Measurements from ENCODE around the gene KLHL13.

DNA sequence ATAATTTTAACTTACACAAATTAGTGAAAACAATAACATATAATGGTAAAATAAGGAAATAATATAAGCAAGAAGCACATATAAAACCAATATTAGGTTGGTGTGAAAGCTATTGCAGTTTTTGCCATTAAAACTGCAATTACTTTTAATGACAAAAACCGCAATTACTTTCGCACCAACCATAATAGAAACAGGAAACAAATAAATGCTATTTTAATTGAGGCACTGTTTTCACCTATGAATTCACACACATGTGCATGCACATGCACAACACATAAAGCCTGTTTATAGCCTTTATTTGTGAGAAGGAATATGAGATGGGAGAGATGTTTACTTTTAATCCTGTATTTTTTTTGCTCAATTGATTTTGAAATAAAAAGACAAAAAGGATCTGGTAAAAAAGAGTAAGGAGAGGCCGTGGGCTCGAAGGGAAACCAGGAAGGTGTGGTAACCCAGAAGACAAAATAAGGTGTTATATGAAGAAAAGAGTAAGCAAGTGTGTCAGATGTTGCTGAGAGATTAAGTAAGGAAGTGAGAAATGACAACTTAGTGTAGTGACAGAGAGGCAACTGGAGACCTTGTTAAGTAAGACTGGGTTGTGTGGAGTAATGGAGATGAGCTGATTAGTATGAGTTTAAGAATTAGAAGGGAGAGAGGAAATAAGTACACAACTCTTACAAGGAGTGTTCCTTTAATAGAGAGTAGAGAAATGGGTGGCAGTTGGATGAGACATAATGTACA, 69.0 kb downstream of the KLHL13 start:
- TF ChIP-seq, protein P1, sequence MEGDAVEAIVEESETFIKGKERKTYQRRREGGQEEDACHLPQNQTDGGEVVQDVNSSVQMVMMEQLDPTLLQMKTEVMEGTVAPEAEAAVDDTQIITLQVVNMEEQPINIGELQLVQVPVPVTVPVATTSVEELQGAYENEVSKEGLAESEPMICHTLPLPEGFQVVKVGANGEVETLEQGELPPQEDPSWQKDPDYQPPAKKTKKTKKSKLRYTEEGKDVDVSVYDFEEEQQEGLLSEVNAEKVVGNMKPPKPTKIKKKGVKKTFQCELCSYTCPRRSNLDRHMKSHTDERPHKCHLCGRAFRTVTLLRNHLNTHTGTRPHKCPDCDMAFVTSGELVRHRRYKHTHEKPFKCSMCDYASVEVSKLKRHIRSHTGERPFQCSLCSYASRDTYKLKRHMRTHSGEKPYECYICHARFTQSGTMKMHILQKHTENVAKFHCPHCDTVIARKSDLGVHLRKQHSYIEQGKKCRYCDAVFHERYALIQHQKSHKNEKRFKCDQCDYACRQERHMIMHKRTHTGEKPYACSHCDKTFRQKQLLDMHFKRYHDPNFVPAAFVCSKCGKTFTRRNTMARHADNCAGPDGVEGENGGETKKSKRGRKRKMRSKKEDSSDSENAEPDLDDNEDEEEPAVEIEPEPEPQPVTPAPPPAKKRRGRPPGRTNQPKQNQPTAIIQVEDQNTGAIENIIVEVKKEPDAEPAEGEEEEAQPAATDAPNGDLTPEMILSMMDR (IDR thresholded peaks at IDR 0.05; ENCODE audit: borderline replicate concordance, extremely low read depth, low read length, poor library complexity, severe bottlenecking): no peak
- TF ChIP-seq EZH2 (IDR thresholded peaks at IDR 0.05; ENCODE audit: borderline replicate concordance, low read depth, low read length, severe bottlenecking): no peak

All from DND-41 (cell line).